ENCODE results near the gene RPS28.
"Not testable (repeated sequence)": the region's sequence is repeated elsewhere in the genome, so short reads cannot be mapped to it uniquely, and the experiment has no call there.

The RPS28 gene

GRCh38 chr19:8321067-8321985, at the start of gene RPS28, which contains the start of gene NDUFA7:
Gene RPS28 (plus strand): TSS chr19:8321496. CDS start chr19:8321531, 35 bp downstream.
Gene NDUFA7 (minus strand): TSS chr19:8321375. CDS start chr19:8321358, 17 bp downstream.
- peak; percentile 95 for DNase-seq

- not testable (repeated sequence) for DNase-seq
Measured at GRCh38 chr19:8276508-8276907, 44.8 kb upstream of the RPS28 start.

- DNase-seq, result not testable (repeated sequence)
Measured at GRCh38 chr19:8291337-8291736, 30.0 kb upstream of the RPS28 start.

GRCh38 chr19:8302357-8302691, 19.0 kb upstream of the RPS28 start:
- no peak for DNase-seq

- no peak for DNase-seq
Measured at GRCh38 chr19:8302734-8303133, 18.6 kb upstream of the RPS28 start.

- no peak for DNase-seq
Measured at GRCh38 chr19:8304841-8305621, 16.3 kb upstream of the RPS28 start.

GRCh38 chr19:8305798-8306197, 15.5 kb upstream of the RPS28 start:
- DNase-seq, result no peak

GRCh38 chr19:8306235-8307054, 14.9 kb upstream of the RPS28 start:
- DNase-seq, result no peak

- no peak for DNase-seq
Measured at GRCh38 chr19:8307400-8307964, 13.8 kb upstream of the RPS28 start.

- DNase-seq, result peak; percentile 89
Measured at GRCh38 chr19:8307965-8308866, 13.1 kb upstream of the RPS28 start, which contains the start of gene CD320. Gene CD320 (minus strand): TSS chr19:8308358. CDS start chr19:8308290, 68 bp downstream.

- no peak for DNase-seq
Measured at GRCh38 chr19:8308891-8309291, 12.4 kb upstream of the RPS28 start.

GRCh38 chr19:8310342-8311055, 10.8 kb upstream of the RPS28 start:
- DNase-seq, result no peak

GRCh38 chr19:8311461-8312260, 9.6 kb upstream of the RPS28 start:
- no peak for DNase-seq

- not testable (repeated sequence) for DNase-seq
Measured at GRCh38 chr19:8314981-8315640, 6.2 kb upstream of the RPS28 start.

GRCh38 chr19:8316351-8317125, 4.8 kb upstream of the RPS28 start:
- no peak for DNase-seq

GRCh38 chr19:8318835-8319234, 2.5 kb upstream of the RPS28 start:
- DNase-seq, result peak; percentile 28

GRCh38 chr19:8319807-8320520, 1.3 kb upstream of the RPS28 start:
- DNase-seq, result no peak
